Activated T-helper 2 cell treated with anti-CD3 and anti-CD28 coated beads, Interferon-gamma antibody, Interleukin-2, Interleukin-4, amounts not matched to agents 10 μg/mL and 5 μg/mL and 100 μg/mL, durations not matched to agents 14 hours and 24 hours and 36 hours (primary cell): Measurements from ENCODE around the gene KDELR3. TPM values are rescaled to one million over a fixed set of nuclear protein-coding genes. Genes with fewer than 3 reads are reported as not detected.
A peak's percentile ranks its signal among the peaks of the same experiment; 100 is the strongest.
"Not testable (repeated sequence)": the region's sequence is repeated elsewhere in the genome, so short reads cannot be mapped to it uniquely, and the experiment has no call there.

Experiments
- DNase-seq: peaks from one replicate; pipeline ENCODE4 v3.0.0; 2021; ENCODE audit warnings: low spot score
- H3K27ac Mint-ChIP-seq: one replicate; pipeline ENCODE4 v1.8.0; 2021; ENCODE audit warnings: mixed read lengths
- H3K27me3 Mint-ChIP-seq: one replicate; pipeline ENCODE4 v1.8.0; 2021; ENCODE audit warnings: low read depth, mixed read lengths
- H3K36me3 Mint-ChIP-seq: one replicate; pipeline ENCODE4 v1.8.0; 2021; ENCODE audit warnings: low read depth, mixed read lengths
- H3K4me1 Mint-ChIP-seq: one replicate; pipeline ENCODE4 v1.8.0; 2021; ENCODE audit warnings: low read depth, mixed read lengths
- H3K4me3 Mint-ChIP-seq: one replicate; pipeline ENCODE4 v1.8.0; 2021; ENCODE audit warnings: low read depth, mild to moderate bottlenecking, moderate library complexity, mixed read lengths
- H3K9me3 Mint-ChIP-seq: one replicate; pipeline ENCODE4 v1.8.0; 2021; ENCODE audit warnings: mixed read lengths
- intact Hi-C: fragments of 100-400 bp; cut with micrococcal nuclease; formaldehyde crosslinking; loops from one replicate; pipeline ENCODE4 v1.15.1; 2023
- total RNA-seq: library from RNA; stranded (reverse); gene quantifications from 2 replicates; pipeline ENCODE4 v1.2.3, GENCODE V29; 2022

Gene KDELR3
- total RNA-seq, 1 donor from 2014 or later, result 2.2 TPM

DNA sequence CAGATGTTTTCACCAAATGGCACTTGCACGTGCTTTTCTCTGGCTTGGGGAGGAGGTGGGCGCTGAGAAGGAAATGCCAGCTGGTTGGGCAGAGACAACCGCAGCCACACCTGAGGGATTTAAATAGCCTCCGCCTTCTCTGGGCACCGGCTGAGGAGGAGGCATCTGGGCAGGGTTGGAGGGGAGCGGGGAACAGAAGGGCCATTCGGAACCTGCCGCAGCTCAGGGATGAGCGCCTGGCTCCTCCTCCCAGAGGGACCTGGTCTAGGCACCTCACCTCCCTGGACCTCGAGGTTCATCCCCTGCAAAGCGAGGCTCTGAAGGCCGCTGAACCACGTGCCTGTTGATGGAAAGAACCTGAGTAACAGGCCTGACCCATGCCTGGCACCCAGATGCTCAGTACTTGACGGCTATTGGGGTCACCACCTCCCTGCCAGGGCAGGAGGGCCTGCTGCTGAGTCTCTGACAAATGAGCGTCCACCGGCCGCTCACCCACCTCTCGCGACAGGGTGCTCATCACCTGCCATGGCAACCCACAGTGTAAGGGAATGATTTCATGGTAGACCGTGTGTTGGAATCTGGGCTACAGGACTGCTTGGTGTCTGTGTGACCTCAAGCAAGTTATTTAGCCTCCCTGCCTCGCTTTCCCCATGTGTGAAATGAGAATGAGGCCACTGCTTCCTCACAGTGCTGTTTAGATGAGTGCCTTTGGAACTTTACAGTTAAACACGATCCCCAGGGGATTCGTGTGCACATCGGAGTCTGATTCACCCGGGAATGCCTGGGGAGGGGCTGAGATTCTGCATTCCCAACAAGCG, 2.0 kb upstream of the KDELR3 start:
- H3K36me3 Mint-ChIP-seq, result no peaks in the 10 kb centered on the region
- no peaks in the 10 kb centered on the region for H3K9me3 Mint-ChIP-seq
- peaks cover 59% of the 10 kb centered on the region for H3K27me3 Mint-ChIP-seq
- no peak for DNase-seq
- H3K4me1 Mint-ChIP-seq, result peaks cover 4% of the 10 kb centered on the region
- no peak overlapping the region for H3K27ac Mint-ChIP-seq
- intact Hi-C loops, result no loop called here
- no peak overlapping the region for H3K4me3 Mint-ChIP-seq

DNA sequence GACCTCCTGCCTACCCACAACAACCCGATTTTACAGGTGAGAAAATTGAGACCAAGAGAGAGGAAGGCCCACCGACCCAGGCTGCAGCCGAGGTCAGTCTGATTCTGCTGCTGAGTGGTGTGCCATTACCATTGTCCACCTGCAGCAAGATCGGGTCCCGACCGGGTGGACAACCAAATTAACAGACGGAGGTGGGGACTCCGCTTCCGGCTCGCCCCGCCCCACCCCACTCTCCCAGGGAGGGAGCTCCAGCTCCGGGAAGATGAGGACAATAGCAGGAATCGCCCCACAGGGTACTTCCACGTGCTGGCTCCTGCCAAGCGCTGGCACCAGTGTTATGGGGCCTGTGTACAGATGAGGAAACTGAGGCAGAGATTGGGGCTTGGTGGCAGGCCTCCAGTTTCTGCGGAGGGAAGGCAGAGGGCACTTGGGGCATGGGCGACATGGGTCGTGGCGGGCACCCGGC, 425 bp upstream of the KDELR3 start:
- peak overlapping the region; percentile 70 for H3K27ac Mint-ChIP-seq
- H3K27me3 Mint-ChIP-seq, result peaks cover 44% of the 10 kb centered on the region
- no peaks in the 10 kb centered on the region for H3K9me3 Mint-ChIP-seq
- no peak for DNase-seq
- H3K4me1 Mint-ChIP-seq, result peaks cover 4% of the 10 kb centered on the region
- H3K36me3 Mint-ChIP-seq, result no peaks in the 10 kb centered on the region
- peak overlapping the region; percentile 68 for H3K4me3 Mint-ChIP-seq
- intact Hi-C loops, result no loop called here

DNA sequence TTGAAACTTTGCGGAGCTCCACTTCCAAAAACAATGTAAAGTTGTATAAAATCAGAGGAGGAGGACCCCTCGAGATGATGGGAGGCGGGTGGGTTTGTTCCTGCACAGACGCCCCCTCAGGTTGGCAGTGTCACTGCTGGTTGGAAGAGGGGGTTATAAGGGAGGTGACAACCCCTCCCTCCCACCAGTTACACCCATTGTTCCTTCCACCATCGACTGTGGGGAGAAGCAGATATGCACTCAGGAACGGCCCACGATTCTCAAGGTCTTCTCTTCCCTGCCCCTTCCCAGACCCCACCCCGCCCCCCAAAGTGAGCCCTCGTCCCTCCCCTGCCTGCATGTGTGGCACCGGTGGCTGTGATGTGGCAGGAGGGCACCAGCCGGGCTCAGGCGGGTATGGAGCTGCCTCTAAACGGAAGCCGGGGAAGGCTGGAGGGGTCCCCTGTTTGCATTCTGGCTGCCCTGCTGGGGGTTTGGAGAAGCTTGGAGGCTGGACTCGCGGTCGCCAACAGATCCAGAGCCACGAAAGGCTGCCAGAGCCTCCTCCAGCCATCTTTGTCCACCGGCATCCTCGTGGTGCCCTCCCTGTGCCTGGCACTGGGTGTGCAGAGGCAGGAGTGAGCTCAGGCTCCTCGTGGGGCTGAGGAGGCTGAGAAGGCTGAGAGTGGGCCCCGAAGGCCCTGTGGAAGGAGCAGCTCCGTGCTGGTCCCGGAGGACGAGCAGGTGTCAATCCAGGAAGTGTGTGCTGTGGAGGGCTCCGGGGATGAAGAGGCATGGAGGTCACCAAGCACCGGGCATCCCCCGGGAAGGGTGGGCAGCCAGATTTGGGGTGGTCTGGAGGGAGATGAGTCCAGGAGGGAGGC, 778 bp downstream of the KDELR3 start:
- Mint-ChIP-seq H3K4me3 (peak overlapping the region; percentile 70), H3K9me3 (no peaks in the 10 kb centered on the region), H3K36me3 (no peaks in the 10 kb centered on the region), H3K4me1 (peaks cover 4% of the 10 kb centered on the region), H3K27ac (no peak overlapping the region), H3K27me3 (peaks cover 35% of the 10 kb centered on the region)
- intact Hi-C loops, result no loop called here
- no peak for DNase-seq

DNA sequence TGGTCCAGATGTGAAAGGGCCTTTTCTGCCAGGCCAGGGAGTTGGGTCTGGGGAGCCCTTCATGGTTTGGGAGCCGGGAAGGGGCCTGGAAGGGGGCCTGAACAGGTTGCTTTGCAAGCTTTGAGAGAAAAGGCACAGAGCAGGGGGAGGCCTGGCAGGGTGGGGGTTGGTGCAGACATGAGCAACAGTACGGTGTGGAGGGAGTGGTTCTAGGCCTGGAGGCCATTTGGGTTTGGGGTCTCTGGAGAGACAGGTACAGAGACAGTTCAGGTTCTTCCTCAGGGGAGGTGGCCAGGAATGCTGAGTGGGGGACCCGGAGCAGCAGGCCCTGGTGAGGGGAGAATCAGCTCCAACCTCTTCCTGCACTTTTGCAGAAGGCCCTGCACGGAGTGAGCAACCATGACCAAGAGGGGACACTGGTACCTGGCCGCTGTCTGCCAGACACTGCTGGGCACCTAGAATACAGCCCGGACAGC, 1.4 kb downstream of the KDELR3 start:
- Mint-ChIP-seq H3K27ac (no peak overlapping the region), H3K4me1 (peaks cover 8% of the 10 kb centered on the region), H3K9me3 (no peaks in the 10 kb centered on the region), H3K36me3 (no peaks in the 10 kb centered on the region), H3K4me3 (no peak overlapping the region), H3K27me3 (peaks cover 28% of the 10 kb centered on the region)
- DNase-seq, result no peak
- intact Hi-C loops, result no loop called here

DNA sequence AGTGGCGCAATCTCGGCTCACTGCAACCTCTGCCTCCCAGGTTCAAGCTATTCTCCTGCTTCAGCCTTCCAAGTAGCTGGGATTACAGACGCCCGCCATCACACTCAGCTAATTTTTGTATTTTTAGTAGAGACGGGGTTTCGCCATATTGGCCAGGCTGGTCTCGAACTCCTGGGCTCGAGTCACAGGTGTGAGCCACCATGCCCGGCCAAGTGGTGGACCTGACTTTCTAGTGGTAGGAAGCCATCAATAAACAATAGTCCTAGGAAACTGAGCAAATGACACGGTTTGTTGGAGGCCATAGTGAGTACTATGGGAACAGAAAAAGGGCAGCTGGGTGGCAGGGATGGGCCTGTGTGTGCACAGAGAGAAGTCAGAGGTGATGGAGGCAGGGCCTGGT, 2.3 kb downstream of the KDELR3 start:
- H3K9me3 Mint-ChIP-seq, H3K4me3 Mint-ChIP-seq, H3K36me3 Mint-ChIP-seq, DNase-seq, H3K27ac Mint-ChIP-seq, H3K4me1 Mint-ChIP-seq, intact Hi-C loops: not testable (repeated sequence)
- peaks cover 22% of the 10 kb centered on the region for H3K27me3 Mint-ChIP-seq

DNA sequence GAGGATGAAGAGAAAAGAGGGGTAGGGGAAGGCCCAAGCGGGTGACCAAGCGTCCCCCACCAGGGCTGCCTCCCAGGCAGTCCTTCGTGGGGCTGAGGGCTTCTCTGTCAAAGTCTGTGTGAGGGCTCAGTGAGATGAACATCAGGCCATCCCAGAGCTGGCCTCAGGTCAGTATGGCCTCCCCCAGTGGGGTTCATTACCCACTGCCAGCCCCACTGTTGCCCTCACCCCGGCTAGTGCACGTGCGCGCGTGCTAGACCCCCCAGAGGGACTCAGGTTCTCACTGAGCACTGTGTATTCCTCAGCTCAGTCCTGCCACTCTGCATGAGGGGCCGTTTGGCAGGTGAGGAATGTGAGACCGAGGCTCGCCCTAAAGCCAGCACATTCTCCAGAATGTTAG, 3.3 kb downstream of the KDELR3 start:
- no peak for DNase-seq
- H3K27me3 Mint-ChIP-seq, result peaks cover 13% of the 10 kb centered on the region
- H3K36me3 Mint-ChIP-seq, result no peaks in the 10 kb centered on the region
- intact Hi-C loops, result no loop called here
- H3K4me3 Mint-ChIP-seq, result no peak overlapping the region
- H3K4me1 Mint-ChIP-seq, result peaks cover 8% of the 10 kb centered on the region
- no peak overlapping the region for H3K27ac Mint-ChIP-seq
- no peaks in the 10 kb centered on the region for H3K9me3 Mint-ChIP-seq

DNA sequence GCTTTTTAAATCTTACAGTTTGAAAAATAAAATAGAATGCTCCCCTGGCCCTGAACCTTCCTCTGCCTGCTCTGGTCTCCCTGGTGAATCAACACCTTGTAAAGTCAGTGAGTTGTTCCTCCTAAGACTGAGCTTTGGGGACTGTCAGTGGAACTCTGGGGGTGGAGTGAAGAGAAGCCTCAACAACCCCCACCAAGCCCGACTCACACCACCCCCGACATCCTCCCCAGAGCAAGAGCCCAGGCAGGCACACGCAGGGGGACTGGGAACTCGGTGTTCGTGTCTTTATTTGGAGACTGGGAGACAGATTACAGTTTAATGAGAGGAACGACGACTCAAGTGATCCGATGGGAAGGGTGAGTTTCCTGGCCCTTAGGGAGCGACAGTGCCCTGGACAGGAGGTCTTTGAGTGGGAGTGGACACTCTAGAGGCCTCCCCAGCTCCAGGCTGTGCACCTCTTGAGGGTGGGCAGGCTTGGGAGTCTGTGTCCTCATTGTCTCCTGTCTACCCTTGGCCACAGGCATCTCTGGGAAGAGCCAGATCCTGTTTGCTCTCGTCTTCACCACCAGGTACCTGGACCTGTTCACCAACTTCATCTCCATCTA, 6.2 kb downstream of the KDELR3 start:
- H3K36me3 Mint-ChIP-seq, result no peaks in the 10 kb centered on the region
- H3K4me1 Mint-ChIP-seq, result peaks cover 5% of the 10 kb centered on the region
- intact Hi-C loops, result no loop called here
- H3K4me3 Mint-ChIP-seq, result no peak overlapping the region
- no peak for DNase-seq
- H3K9me3 Mint-ChIP-seq, result no peaks in the 10 kb centered on the region
- no peaks in the 10 kb centered on the region for H3K27me3 Mint-ChIP-seq
- H3K27ac Mint-ChIP-seq, result no peak overlapping the region

DNA sequence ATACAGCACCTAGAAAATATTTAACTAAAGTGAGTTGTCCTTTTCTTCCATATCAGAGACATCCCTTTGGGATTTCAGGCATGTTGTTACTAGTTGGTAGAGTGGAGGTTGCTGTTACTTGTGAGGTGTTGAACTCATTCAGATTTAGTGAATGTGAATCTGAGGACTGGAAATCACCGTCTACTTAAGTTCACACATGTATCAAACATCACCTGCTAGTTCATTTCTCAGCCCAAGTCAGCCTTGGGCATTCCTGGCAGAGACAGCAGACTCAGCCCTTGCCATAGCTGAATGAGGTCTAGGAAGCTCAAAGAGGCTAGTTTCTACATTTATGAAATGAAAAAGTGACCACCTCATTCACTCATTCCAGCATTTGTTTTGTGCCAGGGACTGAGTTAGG, 9.7 kb downstream of the KDELR3 start:
- H3K9me3 Mint-ChIP-seq, result no peaks in the 10 kb centered on the region
- no peak overlapping the region for H3K27ac Mint-ChIP-seq
- H3K36me3 Mint-ChIP-seq, result peaks cover 23% of the 10 kb centered on the region
- H3K4me1 Mint-ChIP-seq, result peaks cover 6% of the 10 kb centered on the region
- no peak for DNase-seq
- H3K4me3 Mint-ChIP-seq, result no peak overlapping the region
- H3K27me3 Mint-ChIP-seq, result no peaks in the 10 kb centered on the region
- intact Hi-C loops, result no loop called here

DNA sequence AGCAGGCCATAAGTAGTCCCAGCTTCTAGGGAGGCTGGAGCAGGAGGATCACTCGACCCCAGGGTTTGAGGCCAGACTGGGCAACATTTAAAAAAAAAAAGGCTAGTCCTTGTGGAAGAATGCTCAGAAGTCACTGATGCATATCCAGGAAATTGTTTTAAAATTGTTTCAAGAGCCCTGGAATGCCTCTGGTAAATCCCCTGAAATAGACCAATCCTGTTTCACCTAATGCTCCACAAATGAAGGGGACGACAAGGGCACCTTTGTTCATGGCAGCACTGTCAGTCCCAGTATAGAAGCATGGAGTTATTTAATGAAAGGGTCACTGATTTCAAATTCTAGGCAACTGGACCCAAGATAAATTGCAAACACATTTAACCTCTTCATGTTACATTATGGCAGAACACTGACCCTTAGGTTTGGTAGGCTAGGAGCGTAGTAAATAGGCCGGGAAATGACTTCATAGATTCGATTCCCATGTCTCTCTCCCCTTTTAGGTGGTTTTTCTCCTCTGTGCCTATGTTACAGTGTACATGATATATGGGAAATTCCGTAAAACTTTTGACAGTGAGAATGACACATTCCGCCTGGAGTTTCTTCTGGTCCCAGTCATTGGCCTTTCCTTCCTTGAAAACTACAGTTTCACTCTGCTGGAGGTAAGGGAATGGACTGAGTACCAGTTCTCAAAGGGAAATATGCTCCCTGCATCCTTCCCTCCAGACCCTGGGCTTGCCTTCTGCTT, 11.4 kb downstream of the KDELR3 start:
- no peak overlapping the region for H3K4me3 Mint-ChIP-seq
- H3K4me1 Mint-ChIP-seq, result peaks cover 10% of the 10 kb centered on the region
- intact Hi-C loops, result no loop called here
- no peaks in the 10 kb centered on the region for H3K27me3 Mint-ChIP-seq
- H3K27ac Mint-ChIP-seq, result no peak overlapping the region
- DNase-seq, result no peak
- H3K9me3 Mint-ChIP-seq, result no peaks in the 10 kb centered on the region
- H3K36me3 Mint-ChIP-seq, result peaks cover 40% of the 10 kb centered on the region

DNA sequence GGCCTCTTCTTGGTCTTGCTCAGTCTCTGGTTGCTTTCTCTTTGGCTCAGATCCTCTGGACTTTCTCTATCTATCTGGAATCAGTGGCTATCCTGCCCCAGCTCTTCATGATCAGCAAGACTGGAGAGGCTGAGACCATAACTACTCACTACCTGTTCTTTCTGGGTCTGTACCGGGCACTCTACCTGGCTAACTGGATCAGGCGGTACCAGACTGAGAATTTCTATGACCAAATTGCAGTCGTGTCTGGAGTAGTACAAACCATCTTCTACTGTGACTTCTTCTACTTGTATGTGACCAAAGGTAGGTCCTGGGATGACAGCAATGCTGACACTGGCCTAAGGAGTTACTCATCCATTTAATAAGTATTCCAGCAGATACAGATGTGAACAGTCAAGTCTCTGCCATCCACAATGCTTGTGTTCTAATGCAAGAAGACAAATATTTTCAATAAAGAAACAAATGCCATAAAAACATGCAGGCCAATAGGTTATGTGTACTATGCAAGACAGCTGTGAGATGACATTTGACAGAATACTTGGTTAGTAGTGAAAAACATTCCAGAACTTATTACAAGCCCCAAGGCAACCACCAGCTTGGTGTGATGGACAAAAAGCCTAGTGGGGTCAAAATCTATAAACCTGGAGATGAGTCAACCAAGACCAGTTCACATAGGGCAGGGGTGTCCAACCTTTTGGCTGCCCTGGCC, 13.4 kb downstream of the KDELR3 start:
- H3K27ac Mint-ChIP-seq, result no peak overlapping the region
- no peaks in the 10 kb centered on the region for H3K27me3 Mint-ChIP-seq
- H3K36me3 Mint-ChIP-seq, result peaks cover 58% of the 10 kb centered on the region
- DNase-seq, result no peak
- intact Hi-C loops, result loop anchor here (5.0 kb wide), 1 partner anchor 91 kb away; the partner anchor contains the start of gene DMC1
- H3K4me1 Mint-ChIP-seq, result peaks cover 17% of the 10 kb centered on the region
- H3K4me3 Mint-ChIP-seq, result no peak overlapping the region
- no peaks in the 10 kb centered on the region for H3K9me3 Mint-ChIP-seq

DNA sequence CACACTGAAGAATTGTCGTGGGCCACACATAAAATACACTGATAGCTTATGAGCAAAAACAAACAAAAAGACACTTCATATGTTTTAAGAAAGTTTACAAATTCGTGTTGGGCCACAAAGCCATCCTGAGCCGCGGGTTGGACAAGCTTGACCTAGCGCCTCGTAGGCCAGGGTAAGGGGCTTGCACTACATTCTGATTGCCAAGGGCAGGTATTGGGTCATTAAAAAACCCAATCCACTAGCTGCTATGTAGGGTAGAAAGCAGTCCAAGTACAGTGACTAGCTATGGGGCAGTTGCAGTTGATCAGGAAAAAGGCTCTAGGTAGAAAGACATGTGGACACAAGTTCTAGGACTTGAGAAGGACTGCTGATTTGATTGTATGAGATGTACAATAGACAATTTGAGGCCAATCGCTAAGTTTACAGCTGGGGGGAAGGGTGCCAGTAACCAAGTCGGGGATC, 14.0 kb downstream of the KDELR3 start:
- no peak for DNase-seq
- peaks cover 64% of the 10 kb centered on the region for H3K36me3 Mint-ChIP-seq
- H3K4me3 Mint-ChIP-seq, result no peak overlapping the region
- H3K27ac Mint-ChIP-seq, result no peak overlapping the region
- peaks cover 17% of the 10 kb centered on the region for H3K4me1 Mint-ChIP-seq
- intact Hi-C loops, result loop anchor here (5.0 kb wide), 1 partner anchor 90 kb away; the partner anchor contains the start of gene DMC1
- no peaks in the 10 kb centered on the region for H3K27me3 Mint-ChIP-seq
- no peaks in the 10 kb centered on the region for H3K9me3 Mint-ChIP-seq
